HG02943 (cell line): Measurements from ENCODE around the gene DCAF12.
A peak's percentile ranks its signal among the peaks of the same experiment; 100 is the strongest.
"Not testable (repeated sequence)": the region's sequence is repeated elsewhere in the genome, so short reads cannot be mapped to it uniquely, and the experiment has no call there.

Source experiments
- ATAC-seq: cut with Tn5 transposase; IDR thresholded peaks from one replicate; pipeline ENCODE4 v1.9.1; 2021; ENCODE audit warnings: mild to moderate bottlenecking, low read depth, moderate library complexity; ENCODE audit not compliant: unreplicated experiment

The DCAF12 gene

GRCh38 chr9:34126207-34127034 lies at the start of gene DCAF12:
TSS of gene DCAF12 (minus strand) at chr9:34126698. CDS start at chr9:34126431, 267 bp downstream.
- ATAC-seq, result peak; percentile 81

GRCh38 chr9:34176089-34176488 lies 49.6 kb upstream of the DCAF12 start:
- ATAC-seq, result no peak

- ATAC-seq, result no peak
Measured at GRCh38 chr9:34171753-34172535, 45.4 kb upstream of the DCAF12 start.

- no peak for ATAC-seq
Measured at GRCh38 chr9:34170237-34170991, 43.9 kb upstream of the DCAF12 start.

GRCh38 chr9:34169125-34169524 lies 42.6 kb upstream of the DCAF12 start:
- no peak for ATAC-seq

GRCh38 chr9:34163434-34163833 lies 36.9 kb upstream of the DCAF12 start:
- no peak for ATAC-seq

- no peak for ATAC-seq
Measured at GRCh38 chr9:34158362-34158869, 31.9 kb upstream of the DCAF12 start.

GRCh38 chr9:34157898-34158297 lies 31.4 kb upstream of the DCAF12 start:
- no peak for ATAC-seq

- ATAC-seq, result no peak
Measured at GRCh38 chr9:34157318-34157717, 30.8 kb upstream of the DCAF12 start.

GRCh38 chr9:34154057-34154456 lies 27.6 kb upstream of the DCAF12 start:
- no peak for ATAC-seq

GRCh38 chr9:34151398-34151797 lies 24.9 kb upstream of the DCAF12 start:
- ATAC-seq, result no peak

- ATAC-seq, result no peak
Measured at GRCh38 chr9:34145165-34145564, 18.7 kb upstream of the DCAF12 start.

GRCh38 chr9:34143116-34143515 lies 16.6 kb upstream of the DCAF12 start:
- no peak for ATAC-seq

- no peak for ATAC-seq
Measured at GRCh38 chr9:34140853-34141252, 14.4 kb upstream of the DCAF12 start.

GRCh38 chr9:34139477-34140146 lies 13.1 kb upstream of the DCAF12 start:
- no peak for ATAC-seq

- ATAC-seq, result not testable (repeated sequence)
Measured at GRCh38 chr9:34138644-34139043, 12.1 kb upstream of the DCAF12 start.

- ATAC-seq, result no peak
Measured at GRCh38 chr9:34134521-34134920, 8.0 kb upstream of the DCAF12 start.

- no peak for ATAC-seq
Measured at GRCh38 chr9:34133436-34133949, 7.0 kb upstream of the DCAF12 start.

GRCh38 chr9:34131571-34131970 lies 5.1 kb upstream of the DCAF12 start:
- no peak for ATAC-seq
